Activated naive CD4-positive, alpha-beta T cell treated with anti-CD3 and anti-CD28 coated beads, Interleukin-2, amount 50 U/mL, for 72 hours (primary cell): ENCODE measurements around the gene DISP3. TPM values are rescaled to one million over a fixed set of nuclear protein-coding genes. Genes with fewer than 3 reads are reported as not detected.

Experiments
- ATAC-seq, 2 donors: fragments of 150-1000 bp; cut with Tn5 transposase; 2 replicates each; pipeline ENCODE4 v1.10.0; 2021; ENCODE audit warnings: mild to moderate bottlenecking in 2 of 2, moderate library complexity in 2 of 2
- DNase-seq, 2 donors: peaks; one replicate each; pipeline ENCODE4 v3.0.0; 2021 to 2022; ENCODE audit warnings: low spot score in 2 of 2
- H3K27ac Mint-ChIP-seq, 2 donors: one replicate each; pipeline ENCODE4 v1.8.0; 2022; ENCODE audit warnings: mild to moderate bottlenecking in 2 of 2, mixed read lengths in 2 of 2
- H3K36me3 Mint-ChIP-seq, 2 donors: one replicate each; pipeline ENCODE4 v1.8.0; 2022; ENCODE audit warnings: mixed read lengths in 2 of 2
- H3K9me3 Mint-ChIP-seq, 2 donors: one replicate each; pipeline ENCODE4 v1.8.0; 2022; ENCODE audit warnings: mixed read lengths in 2 of 2
- total RNA-seq, 2 donors: library from RNA; stranded (reverse); gene quantifications; one replicate each; pipeline ENCODE4 v1.2.3, GENCODE V29; 2022

Gene DISP3
- total RNA-seq, 2 donors from 2014 or later, result 0.80 to 0.82 TPM

GRCh38 chr1:11516961-11517635, 38.1 kb downstream of the DISP3 start:
- no peaks in the 10 kb centered on the region for H3K9me3 Mint-ChIP-seq

GRCh38 chr1:11518016-11518701, 39.2 kb downstream of the DISP3 start:
- Mint-ChIP-seq H3K9me3 (no peaks in the 10 kb centered on the region), H3K27ac (peak overlapping the region in 1 of 2 donors; percentile 36), H3K36me3 (no peaks in the 10 kb centered on the region)
- no peak for ATAC-seq
- DNase-seq, result no peak

More at GRCh38 chr1:11516961-11517635, 38.1 kb downstream of the DISP3 start:
- Mint-ChIP-seq H3K27ac (no peak overlapping the region), H3K36me3 (peaks cover 0 to 9% of the 10 kb centered on the region in 2 donors)
- peak in 1 of 2 donors; percentile 40 for DNase-seq
- no peak for ATAC-seq

GRCh38 chr1:11518791-11519628, 40.1 kb downstream of the DISP3 start:
- ATAC-seq, result no peak

GRCh38 chr1:11519629-11520031, 40.7 kb downstream of the DISP3 start:
- H3K27ac Mint-ChIP-seq, result peak overlapping the region in 1 of 2 donors; percentile 25
- no peaks in the 10 kb centered on the region for H3K9me3 Mint-ChIP-seq
- no peaks in the 10 kb centered on the region for H3K36me3 Mint-ChIP-seq
- DNase-seq (no peak), ATAC-seq (no peak)

More at GRCh38 chr1:11518791-11519628, 40.1 kb downstream of the DISP3 start:
- no peak for DNase-seq
- Mint-ChIP-seq H3K9me3 (no peaks in the 10 kb centered on the region), H3K36me3 (no peaks in the 10 kb centered on the region), H3K27ac (peak overlapping the region in 1 of 2 donors; percentile 25)

GRCh38 chr1:11520531-11521233, 41.7 kb downstream of the DISP3 start:
- DNase-seq, result no peak
- Mint-ChIP-seq H3K9me3 (no peaks in the 10 kb centered on the region), H3K36me3 (no peaks in the 10 kb centered on the region), H3K27ac (no peak overlapping the region)
- ATAC-seq, result no peak

GRCh38 chr1:11521582-11522399, 42.8 kb downstream of the DISP3 start:
- Mint-ChIP-seq H3K27ac (peak overlapping the region in 1 of 2 donors; percentile 93), H3K36me3 (no peaks in the 10 kb centered on the region), H3K9me3 (no peaks in the 10 kb centered on the region)
- no peak for ATAC-seq
- no peak for DNase-seq

- ATAC-seq (no peak), DNase-seq (no peak)
- Mint-ChIP-seq H3K9me3 (no peaks in the 10 kb centered on the region), H3K27ac (no peak overlapping the region), H3K36me3 (no peaks in the 10 kb centered on the region)
Observed at GRCh38 chr1:11522400-11523235, 43.7 kb downstream of the DISP3 start.

- DNase-seq (no peak), ATAC-seq (no peak)
- H3K36me3 Mint-ChIP-seq, result no peaks in the 10 kb centered on the region
- no peak overlapping the region for H3K27ac Mint-ChIP-seq
- H3K9me3 Mint-ChIP-seq, result no peaks in the 10 kb centered on the region
Observed at GRCh38 chr1:11523261-11523660, 44.3 kb downstream of the DISP3 start.

- ATAC-seq (no peak), DNase-seq (peak in 1 of 2 donors; percentile 44)
- no peaks in the 10 kb centered on the region for H3K36me3 Mint-ChIP-seq
- no peaks in the 10 kb centered on the region for H3K9me3 Mint-ChIP-seq
- H3K27ac Mint-ChIP-seq, result no peak overlapping the region
Observed at GRCh38 chr1:11523746-11524464, 45.0 kb downstream of the DISP3 start.

- H3K27ac Mint-ChIP-seq, result no peak overlapping the region
- DNase-seq (no peak), ATAC-seq (no peak)
- H3K36me3 Mint-ChIP-seq, result no peaks in the 10 kb centered on the region
- H3K9me3 Mint-ChIP-seq, result no peaks in the 10 kb centered on the region
Observed at GRCh38 chr1:11524465-11525150, 45.7 kb downstream of the DISP3 start.

GRCh38 chr1:11525151-11525505, 46.2 kb downstream of the DISP3 start:
- ATAC-seq, result no peak
- DNase-seq, result no peak
- no peak overlapping the region for H3K27ac Mint-ChIP-seq
- no peaks in the 10 kb centered on the region for H3K36me3 Mint-ChIP-seq
- H3K9me3 Mint-ChIP-seq, result no peaks in the 10 kb centered on the region

- Mint-ChIP-seq H3K9me3 (no peaks in the 10 kb centered on the region), H3K36me3 (no peaks in the 10 kb centered on the region), H3K27ac (no peak overlapping the region)
- ATAC-seq, result no peak
- no peak for DNase-seq
Observed at GRCh38 chr1:11525516-11525915, 46.6 kb downstream of the DISP3 start.

GRCh38 chr1:11526071-11526895, 47.3 kb downstream of the DISP3 start:
- DNase-seq, result peak in 1 of 2 donors; percentile 46
- no peak for ATAC-seq
- H3K36me3 Mint-ChIP-seq, result no peaks in the 10 kb centered on the region
- H3K9me3 Mint-ChIP-seq, result no peaks in the 10 kb centered on the region
- peak overlapping the region in 1 of 2 donors; percentile 80 for H3K27ac Mint-ChIP-seq
